Hepatocyte (in vitro differentiated cells): ENCODE data around the gene RIC1. TPM values are rescaled to one million over a fixed set of nuclear protein-coding genes. Genes with fewer than 3 reads are reported as not detected.

Source experiments
- DNase-seq: peaks from one replicate; pipeline ENCODE4 v3.0.0-alpha.2; 2016; ENCODE audit warnings: low spot score
- H2AFZ ChIP-seq: fragments of 200-600 bp; sonication (generic); 2 replicates; pipeline ENCODE4 v1.6.0; 2016; ENCODE audit warnings: antibody characterized with exemption, mild to moderate bottlenecking
- H3K27ac ChIP-seq: fragments of 200-600 bp; sonication (generic); 2 replicates; pipeline ENCODE4 v1.5.1; 2016; ENCODE audit warnings: mild to moderate bottlenecking
- H3K27me3 ChIP-seq: fragments of 200-600 bp; sonication (generic); 2 replicates; pipeline ENCODE4 v1.6.1; 2016
- H3K36me3 ChIP-seq: fragments of 200-600 bp; sonication (generic); replicated peaks from 2 replicates; pipeline ENCODE4 v1.5.1; 2016; ENCODE audit warnings: low read depth; ENCODE audit not compliant: insufficient read depth
- H3K4me1 ChIP-seq: fragments of 200-600 bp; sonication (generic); 2 replicates; pipeline ENCODE4 v1.5.1; 2016; ENCODE audit warnings: mild to moderate bottlenecking, moderate library complexity; ENCODE audit not compliant: insufficient read depth
- H3K4me2 ChIP-seq: fragments of 200-600 bp; sonication (generic); 2 replicates; pipeline ENCODE4 v1.6.0; 2016
- H3K4me3 ChIP-seq: fragments of 200-600 bp; sonication (generic); 2 replicates; pipeline ENCODE4 v1.5.1; 2016; ENCODE audit warnings: mild to moderate bottlenecking
- H3K79me2 ChIP-seq: fragments of 200-600 bp; sonication (generic); 2 replicates; pipeline ENCODE4 v1.6.0; 2017; ENCODE audit warnings: mild to moderate bottlenecking
- H3K9me2 ChIP-seq: fragments of 200-600 bp; sonication (generic); replicated peaks from 2 replicates; pipeline ENCODE4 v1.6.0; 2017; ENCODE audit warnings: mild to moderate bottlenecking; ENCODE audit not compliant: insufficient read depth
- H3K9me3 ChIP-seq: fragments of 200-600 bp; sonication (generic); 2 replicates; pipeline ENCODE4 v1.5.1; 2016; ENCODE audit warnings: low read depth, mild to moderate bottlenecking
- H4K20me1 ChIP-seq: fragments of 200-600 bp; sonication (generic); 2 replicates; pipeline ENCODE4 v1.6.0; 2016; ENCODE audit warnings: mild to moderate bottlenecking; ENCODE audit not compliant: insufficient read depth, poor library complexity, severe bottlenecking
- CTCF ChIP-seq: fragments of 200-600 bp; sonication (generic); IDR thresholded peaks from 2 replicates; pipeline ENCODE4 v1.5.1; 2016; ENCODE audit warnings: antibody characterized with exemption, mild to moderate bottlenecking; ENCODE audit not compliant: poor library complexity
- EZH2 ChIP-seq: fragments of 200-600 bp; sonication (generic); IDR thresholded peaks from 2 replicates; pipeline ENCODE4 v1.6.1; 2016; ENCODE audit warnings: antibody characterized with exemption, mild to moderate bottlenecking, borderline replicate concordance
- EZH2phosphoT487 ChIP-seq: fragments of 200-600 bp; sonication (generic); IDR thresholded peaks from one replicate; pipeline ENCODE4 v1.6.1; 2018; ENCODE audit warnings: antibody characterized with exemption, mild to moderate bottlenecking, low read depth, moderate library complexity; ENCODE audit not compliant: unreplicated experiment, severe bottlenecking
- WGBS: methylation state at CpG from one replicate; pipeline ENCODE4 v1.1.6; 2016; ENCODE audit warnings: low lambda C conversion rate; ENCODE audit errors: missing lambda C conversion rate; 5-methylcytosine and 5-hydroxymethylcytosine counted together
- polyA plus RNA-seq: library from polyadenylated mRNA; unstranded; fragments of >200 nt; fragmentation: Nextera tagmentation; extraction: Ambion mirVana; gene quantifications from 2 replicates; pipeline ENCODE4 v1.2.1, GENCODE V29; 2016
- total RNA-seq: library from RNA; depleted of rRNA; stranded (reverse); fragments of >200 nt; gene quantifications from 2 replicates; pipeline ENCODE4 v1.2.3, GENCODE V29; 2014

The RIC1 gene
- total and polyA plus RNA-seq, 2 experiments from 2014 or later, result 11.2 to 34.9 TPM

- no peaks in the 10 kb centered on the region for H4K20me1 ChIP-seq
- H3K36me3 ChIP-seq, result no peaks in the 10 kb centered on the region
- DNase-seq, result no peak
- no peaks in the 10 kb centered on the region for H3K9me2 ChIP-seq
- no peak overlapping the region for H2AFZ ChIP-seq
- no peaks in the 10 kb centered on the region for H3K79me2 ChIP-seq
- no peak overlapping the region for H3K27ac ChIP-seq
- no peak overlapping the region for H3K4me3 ChIP-seq
- 96% methylated on average over 2 of the region's 2 CpGs for WGBS
- H3K4me2 ChIP-seq, result no peak overlapping the region
- no peaks in the 10 kb centered on the region for H3K4me1 ChIP-seq
- H3K9me3 ChIP-seq, result no peaks in the 10 kb centered on the region
- H3K27me3 ChIP-seq, result no peaks in the 10 kb centered on the region
- TF ChIP-seq EZH2 (no peak), CTCF (no peak), EZH2phosphoT487 (no peak)
Observed at GRCh38 chr9:5787759-5788302, 158.9 kb downstream of the RIC1 start.

GRCh38 chr9:5789489-5789888, 160.6 kb downstream of the RIC1 start:
- Histone ChIP-seq H3K36me3 (no peaks in the 10 kb centered on the region), H3K27me3 (no peaks in the 10 kb centered on the region), H3K79me2 (no peaks in the 10 kb centered on the region), H3K27ac (no peak overlapping the region), H2AFZ (no peak overlapping the region), H3K9me3 (no peaks in the 10 kb centered on the region), H3K9me2 (no peaks in the 10 kb centered on the region), H4K20me1 (no peaks in the 10 kb centered on the region), H3K4me1 (no peaks in the 10 kb centered on the region), H3K4me2 (no peak overlapping the region), H3K4me3 (no peak overlapping the region)
- TF ChIP-seq CTCF (no peak), EZH2phosphoT487 (no peak), EZH2 (no peak)
- WGBS, result 91% methylated on average over 5 of the region's 5 CpGs
- DNase-seq, result no peak

GRCh38 chr9:5790923-5791322, 162.0 kb downstream of the RIC1 start:
- Histone ChIP-seq H3K79me2 (no peaks in the 10 kb centered on the region), H2AFZ (no peak overlapping the region), H3K9me3 (no peaks in the 10 kb centered on the region), H3K27me3 (no peaks in the 10 kb centered on the region), H3K36me3 (no peaks in the 10 kb centered on the region), H3K4me2 (no peak overlapping the region), H3K4me1 (no peaks in the 10 kb centered on the region), H3K4me3 (no peak overlapping the region), H4K20me1 (no peaks in the 10 kb centered on the region), H3K9me2 (no peaks in the 10 kb centered on the region), H3K27ac (no peak overlapping the region)
- 97% methylated on average over 1 of the region's 1 CpG for WGBS
- TF ChIP-seq EZH2phosphoT487, result no peak
- no peak for TF ChIP-seq EZH2
- no peak for TF ChIP-seq CTCF
- no peak for DNase-seq

- no peak overlapping the region for H3K27ac ChIP-seq
- no peaks in the 10 kb centered on the region for H3K9me3 ChIP-seq
- 91% methylated on average over 3 of the region's 3 CpGs for WGBS
- H3K4me1 ChIP-seq, result no peaks in the 10 kb centered on the region
- no peaks in the 10 kb centered on the region for H3K27me3 ChIP-seq
- no peaks in the 10 kb centered on the region for H4K20me1 ChIP-seq
- no peaks in the 10 kb centered on the region for H3K79me2 ChIP-seq
- no peak overlapping the region for H3K4me2 ChIP-seq
- no peak for TF ChIP-seq EZH2
- TF ChIP-seq CTCF, result no peak
- TF ChIP-seq EZH2phosphoT487, result no peak
- no peaks in the 10 kb centered on the region for H3K36me3 ChIP-seq
- no peak for DNase-seq
- H2AFZ ChIP-seq, result no peak overlapping the region
- H3K9me2 ChIP-seq, result no peaks in the 10 kb centered on the region
- no peak overlapping the region for H3K4me3 ChIP-seq
Observed at GRCh38 chr9:5791870-5792269, 163.0 kb downstream of the RIC1 start.
